Hematopoietic multipotent progenitor cell treated with erythropoietin and hydrocortisone succinate and interleukin-3 and kit ligand, for 4 days (in vitro differentiated cells): ENCODE data around the gene GABRE.

Experiments used
- DNase-seq: peaks from one replicate; pipeline ENCODE4 v3.0.0-alpha.2; 2015

Gene GABRE, protein sequence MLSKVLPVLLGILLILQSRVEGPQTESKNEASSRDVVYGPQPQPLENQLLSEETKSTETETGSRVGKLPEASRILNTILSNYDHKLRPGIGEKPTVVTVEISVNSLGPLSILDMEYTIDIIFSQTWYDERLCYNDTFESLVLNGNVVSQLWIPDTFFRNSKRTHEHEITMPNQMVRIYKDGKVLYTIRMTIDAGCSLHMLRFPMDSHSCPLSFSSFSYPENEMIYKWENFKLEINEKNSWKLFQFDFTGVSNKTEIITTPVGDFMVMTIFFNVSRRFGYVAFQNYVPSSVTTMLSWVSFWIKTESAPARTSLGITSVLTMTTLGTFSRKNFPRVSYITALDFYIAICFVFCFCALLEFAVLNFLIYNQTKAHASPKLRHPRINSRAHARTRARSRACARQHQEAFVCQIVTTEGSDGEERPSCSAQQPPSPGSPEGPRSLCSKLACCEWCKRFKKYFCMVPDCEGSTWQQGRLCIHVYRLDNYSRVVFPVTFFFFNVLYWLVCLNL

DNA sequence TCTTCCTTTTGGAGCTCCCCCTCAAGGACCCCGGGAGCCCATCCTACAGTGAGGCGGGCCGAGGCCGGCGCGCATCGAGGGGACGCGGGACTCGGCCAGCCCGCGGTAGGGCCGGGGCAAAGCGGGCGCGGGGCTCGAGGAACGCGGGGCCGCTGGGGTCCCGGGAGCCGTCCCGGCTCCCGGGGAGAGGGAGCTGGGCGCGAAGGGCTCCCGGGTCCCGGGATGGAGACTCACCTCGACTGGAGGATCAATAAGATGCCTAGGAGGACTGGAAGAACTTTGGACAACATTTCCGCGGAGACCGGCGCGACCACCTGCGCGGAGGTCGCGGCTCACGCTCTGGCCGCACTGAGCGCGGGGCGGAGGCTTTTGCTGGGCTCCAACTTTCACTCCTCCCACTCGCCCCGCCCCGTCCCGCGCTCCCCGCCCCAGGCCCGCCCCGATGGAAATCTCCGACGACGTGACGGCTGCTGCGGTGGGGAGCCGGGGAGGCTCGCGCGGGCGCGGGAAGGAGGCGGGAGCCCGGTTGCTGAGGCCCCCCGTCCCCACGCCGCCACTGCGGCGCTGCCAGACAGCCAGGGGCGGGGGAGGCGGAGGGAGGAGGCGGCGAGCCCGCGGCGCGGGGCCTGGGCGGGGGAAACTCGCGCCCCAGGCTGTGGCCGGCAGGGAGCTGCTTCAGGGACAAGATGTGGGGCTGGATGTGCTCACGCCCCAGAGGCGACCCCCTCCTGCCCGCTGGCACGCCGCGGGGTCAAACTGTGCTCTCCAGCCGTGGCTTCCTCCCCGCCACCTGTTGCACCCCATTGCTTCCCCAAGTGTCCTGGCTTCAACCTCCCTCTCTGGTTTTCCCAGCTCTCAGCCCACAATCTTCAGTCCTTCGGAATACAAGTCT is at the start of gene GABRE:
GABRE (minus strand) TSS at position 341 of the 892 bp plus-strand sequence; CDS start at position 290, 51 bp downstream.
- peak; percentile 10 for DNase-seq

DNA sequence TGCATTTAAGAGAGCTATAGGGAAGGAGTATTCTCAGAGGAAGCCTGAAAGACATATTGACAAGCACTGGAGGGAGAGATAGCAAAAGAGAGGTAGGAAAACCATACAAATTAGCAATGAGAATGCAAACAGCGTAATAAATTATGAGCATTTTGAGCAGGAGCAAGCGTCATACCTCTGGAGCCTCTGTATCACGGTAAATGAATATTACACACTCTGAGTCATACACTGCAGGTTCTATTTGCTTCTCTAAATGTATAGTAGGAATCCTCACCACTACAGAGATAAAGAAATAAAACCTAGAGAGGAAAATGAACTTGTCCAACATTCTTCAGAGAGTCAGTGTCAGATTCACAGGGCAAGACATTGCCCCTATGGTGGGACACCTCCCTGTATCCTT is 46.4 kb upstream of the GABRE start:
- no peak for DNase-seq

DNA sequence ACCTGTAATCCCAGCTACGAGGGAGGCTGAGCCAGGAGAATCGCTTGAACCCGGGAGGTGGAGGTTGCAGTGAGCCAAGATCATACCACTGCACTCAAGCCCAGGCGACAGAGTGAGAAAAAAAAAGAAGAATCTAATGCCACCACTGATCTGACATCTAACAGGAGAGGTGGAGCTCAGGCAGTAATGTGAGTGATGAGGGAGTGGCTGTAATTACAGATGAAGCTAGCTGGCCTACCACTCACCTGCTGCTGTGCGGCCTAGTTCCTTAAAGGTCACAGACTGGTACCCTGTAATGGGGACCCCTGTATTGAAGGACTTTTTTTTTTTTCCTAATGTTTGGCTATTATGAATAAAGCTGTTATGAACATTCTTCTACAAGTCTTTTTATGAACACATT is 25.3 kb upstream of the GABRE start:
- no peak for DNase-seq

DNA sequence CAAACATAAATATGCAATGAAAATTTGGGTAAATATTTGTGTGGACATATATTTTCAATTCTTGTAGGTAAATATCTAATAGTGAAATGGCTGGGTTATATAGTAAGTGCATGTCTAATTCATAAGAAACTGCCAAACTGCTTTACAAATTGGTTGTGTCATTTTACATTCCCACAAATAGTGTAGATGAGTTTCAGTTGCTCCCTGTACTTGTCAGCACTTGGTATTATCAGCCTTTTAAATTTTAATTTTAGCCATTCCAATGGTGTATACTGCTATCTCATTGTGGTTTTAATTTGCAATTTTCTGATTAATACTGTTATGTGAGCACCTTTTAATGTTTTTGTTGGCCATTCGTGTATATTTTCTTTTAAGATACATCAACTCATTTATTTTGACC is 23.1 kb upstream of the GABRE start:
- no peak for DNase-seq

DNA sequence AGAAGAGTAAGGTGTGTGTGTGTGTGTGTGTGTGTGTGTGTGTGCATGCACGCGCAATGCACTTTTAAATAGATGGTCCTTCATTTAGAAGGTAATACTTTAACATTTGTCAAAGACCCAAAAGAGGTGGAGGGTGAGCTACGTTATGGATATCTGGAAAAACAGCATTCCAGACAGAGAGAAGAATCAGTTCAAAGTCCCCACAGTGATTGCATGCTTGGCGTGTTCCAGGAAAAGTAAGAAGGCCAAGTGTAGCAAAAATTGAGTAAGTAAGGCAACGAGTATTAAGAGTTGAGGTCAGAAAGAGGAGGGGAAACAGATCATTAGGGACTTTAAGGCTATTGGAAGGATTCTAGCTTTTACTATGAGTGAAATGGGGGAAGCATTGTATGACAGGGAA is 21.9 kb upstream of the GABRE start:
- DNase-seq, result no peak

DNA sequence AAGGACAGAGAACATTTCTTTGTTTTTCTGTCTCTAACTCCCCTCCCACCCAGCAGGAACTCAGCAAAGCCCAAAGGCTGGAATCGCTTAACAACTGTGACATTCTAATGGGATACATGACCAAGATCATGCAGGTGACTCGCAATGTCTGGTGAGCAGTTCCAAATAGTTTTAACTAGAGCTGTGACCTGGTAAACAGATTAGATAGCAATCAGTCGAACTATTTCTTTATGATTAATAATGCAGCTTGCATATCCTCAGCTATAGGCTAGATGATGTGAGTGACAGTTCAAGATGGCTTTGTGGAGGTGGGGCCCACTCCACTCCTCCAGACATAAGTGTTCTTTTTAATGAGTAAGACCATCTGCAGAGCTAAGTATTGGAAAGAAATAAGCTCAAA is 20.0 kb upstream of the GABRE start:
- no peak for DNase-seq

DNA sequence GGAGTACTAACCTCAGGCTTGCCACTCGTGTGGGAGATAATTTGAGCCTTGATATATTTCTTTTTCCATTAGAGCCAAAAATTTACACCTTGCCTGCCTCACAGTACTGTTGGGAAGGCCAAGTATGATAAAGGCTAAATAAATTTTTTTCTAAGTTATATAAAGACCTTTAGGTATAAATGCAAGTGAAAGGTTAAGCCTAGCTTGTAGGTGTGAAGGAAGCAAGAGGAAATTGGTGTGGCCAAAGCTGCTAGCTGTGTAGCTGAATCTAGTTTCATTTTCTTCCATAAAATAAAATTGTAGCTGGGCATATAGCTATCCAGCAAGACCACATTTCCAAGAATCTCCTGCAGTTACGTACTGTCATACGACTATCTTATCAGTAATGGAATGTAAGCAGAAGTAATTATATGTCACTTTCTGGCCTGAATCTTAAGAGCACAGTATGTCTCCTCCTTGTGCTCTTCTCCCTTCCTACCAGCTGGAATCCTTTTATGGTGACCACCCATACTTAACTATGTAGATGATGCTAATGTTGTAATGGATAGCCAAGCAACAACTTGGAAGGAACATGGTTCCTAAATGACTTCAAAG is 14.3 kb upstream of the GABRE start:
- DNase-seq, result no peak

DNA sequence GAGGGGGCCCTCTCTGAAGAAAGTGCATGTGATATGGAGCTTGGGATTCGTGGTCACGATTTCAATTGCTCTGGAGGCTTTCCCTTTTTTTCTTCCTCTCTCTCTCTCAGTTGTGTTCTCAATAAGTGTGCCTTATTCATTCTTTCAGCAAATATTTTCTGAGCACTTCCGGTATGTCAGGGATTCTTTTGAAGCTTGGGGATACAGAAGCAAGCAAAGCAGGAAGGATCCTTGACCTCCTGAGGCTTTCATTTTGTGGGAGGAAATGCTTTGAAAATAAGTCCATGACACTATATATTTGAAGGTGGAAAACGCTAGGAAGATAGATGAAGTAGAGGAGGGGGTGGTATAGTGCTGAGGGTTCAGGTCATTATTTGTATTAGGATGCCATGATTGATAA is 12.6 kb upstream of the GABRE start:
- no peak for DNase-seq

DNA sequence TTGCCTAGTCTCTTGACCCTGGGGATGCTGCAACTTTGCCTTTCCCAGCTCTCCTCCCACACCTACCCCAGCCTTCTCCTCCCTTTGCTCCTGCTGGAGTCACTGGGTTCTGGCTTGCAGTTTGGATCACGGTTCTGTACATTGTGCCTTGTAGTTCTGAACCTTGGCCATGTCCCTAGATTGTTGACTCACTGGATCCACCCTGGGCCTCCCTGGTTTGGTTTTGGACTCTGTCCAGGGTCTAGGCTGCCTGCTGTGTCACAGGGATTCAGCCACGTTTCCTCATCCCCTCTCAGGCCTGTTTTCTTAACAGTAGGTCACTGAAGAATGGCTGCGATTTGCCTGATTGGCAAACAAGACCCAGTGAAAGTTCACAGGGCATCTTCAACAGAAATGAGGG is 11.5 kb upstream of the GABRE start:
- DNase-seq, result no peak

DNA sequence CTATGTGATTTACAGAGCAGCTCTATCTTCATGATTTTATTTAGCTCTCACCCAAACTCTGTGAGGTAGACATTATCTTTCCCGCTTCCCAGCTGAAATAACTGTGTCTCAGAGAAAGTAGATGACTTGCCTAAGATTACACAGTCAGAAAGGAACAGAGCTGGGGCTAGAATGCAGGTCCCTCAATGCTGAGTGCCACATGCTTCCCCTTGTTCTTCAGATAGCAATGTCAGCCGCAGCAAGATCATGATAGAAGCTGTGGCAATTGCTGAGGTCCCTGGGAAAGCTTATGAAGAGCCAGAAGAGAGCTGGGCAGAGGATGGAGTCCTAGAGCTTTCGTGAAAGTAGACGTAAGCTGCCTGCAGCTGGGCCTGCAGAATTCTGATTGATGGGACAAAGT is 11.1 kb upstream of the GABRE start:
- DNase-seq, result no peak

DNA sequence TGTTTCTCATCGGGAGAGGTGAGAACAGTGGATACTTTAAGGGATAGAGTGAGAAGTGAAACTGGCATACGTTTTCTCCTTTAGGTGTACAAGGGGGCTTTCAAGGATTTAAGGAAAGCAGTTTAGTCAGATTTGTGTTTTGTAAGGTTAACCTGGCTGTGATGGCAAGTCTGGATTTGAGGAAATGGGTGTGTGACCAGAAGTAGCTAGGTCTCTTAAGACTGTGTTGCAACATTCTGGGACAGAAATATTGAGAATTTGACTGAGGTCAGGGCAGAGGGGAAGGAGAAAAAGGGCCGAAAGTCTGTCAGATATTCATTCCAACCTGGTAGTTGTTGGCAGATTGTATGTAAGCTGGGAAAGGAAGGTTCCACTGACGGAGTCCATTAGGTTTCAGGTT is 10.4 kb upstream of the GABRE start:
- DNase-seq, result no peak

DNA sequence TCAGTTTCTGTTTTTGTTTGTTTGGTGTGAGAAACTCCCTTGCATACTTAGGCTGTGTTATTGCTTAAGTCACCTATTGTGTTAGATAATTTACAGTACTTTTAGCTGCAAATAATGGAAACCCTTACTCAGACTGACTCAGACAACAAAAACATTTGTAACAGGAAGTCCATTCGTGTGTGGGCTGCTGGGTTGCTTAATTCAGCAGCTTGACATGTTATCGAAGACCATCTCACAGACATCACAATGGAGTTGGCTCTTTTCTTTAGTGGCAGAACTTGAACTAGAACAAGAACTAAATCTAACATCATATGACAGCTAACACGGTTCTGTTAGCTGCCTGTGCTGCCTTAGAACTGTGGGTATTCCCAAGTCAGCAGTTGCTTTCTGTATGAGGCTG is 9.9 kb upstream of the GABRE start:
- no peak for DNase-seq

DNA sequence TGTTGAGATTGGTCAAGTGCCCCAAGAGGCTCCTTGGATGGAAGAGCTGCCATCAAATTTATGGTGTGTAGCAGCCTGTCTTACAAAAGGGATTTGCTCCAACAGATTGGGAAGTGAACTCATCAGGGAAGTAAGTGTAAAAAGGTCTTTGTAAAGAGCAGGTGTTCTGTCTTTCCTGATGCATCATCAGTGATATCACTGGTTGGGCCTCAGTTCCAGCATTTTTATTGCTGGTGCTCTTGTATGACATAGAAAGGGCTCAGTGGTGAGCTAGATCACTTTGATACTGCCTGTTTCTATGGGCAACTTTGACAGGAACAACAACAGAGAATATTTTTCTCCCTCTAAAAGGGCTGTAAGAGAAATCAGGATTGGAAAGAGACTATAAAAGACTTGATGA is 8.7 kb upstream of the GABRE start:
- DNase-seq, result no peak

DNA sequence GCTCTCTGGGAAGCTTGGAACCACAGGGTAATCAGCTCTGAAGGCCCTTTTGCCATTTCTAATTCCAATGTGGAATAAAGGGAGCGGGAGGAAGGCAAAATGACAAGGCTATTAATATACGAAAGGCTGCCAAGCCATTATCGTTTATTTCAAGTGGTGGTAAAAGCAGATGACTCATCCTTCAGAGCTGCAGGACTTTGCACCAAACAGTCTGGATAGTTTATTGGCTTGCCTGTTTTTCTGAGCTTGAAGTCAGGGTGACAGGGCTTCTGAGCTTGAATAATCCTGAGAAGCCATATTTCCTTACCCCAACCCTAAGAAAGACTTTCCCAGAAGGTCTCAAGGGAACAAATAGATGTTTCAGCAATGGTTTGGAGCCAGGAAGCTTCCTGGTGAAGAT is 7.7 kb upstream of the GABRE start:
- no peak for DNase-seq

DNA sequence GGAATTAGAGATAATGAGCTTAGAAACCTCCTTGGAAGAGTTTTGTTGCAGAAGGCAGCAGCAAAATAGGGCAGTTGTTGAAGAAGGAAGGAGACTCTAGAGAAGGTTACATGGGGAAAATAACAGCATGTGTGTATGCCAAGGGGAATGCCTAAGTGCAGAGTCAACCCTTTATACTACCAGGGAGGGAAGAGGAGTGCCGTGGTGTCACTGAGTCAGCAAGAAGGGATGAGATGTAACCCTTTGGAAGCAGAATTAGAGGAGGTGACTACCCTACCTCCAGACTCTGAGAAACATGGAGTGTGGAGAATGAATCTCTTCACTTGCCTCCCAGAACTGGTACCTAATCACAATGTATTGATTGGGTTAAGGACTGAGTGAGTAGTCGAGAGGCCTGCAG is 6.7 kb upstream of the GABRE start:
- DNase-seq, result no peak

DNA sequence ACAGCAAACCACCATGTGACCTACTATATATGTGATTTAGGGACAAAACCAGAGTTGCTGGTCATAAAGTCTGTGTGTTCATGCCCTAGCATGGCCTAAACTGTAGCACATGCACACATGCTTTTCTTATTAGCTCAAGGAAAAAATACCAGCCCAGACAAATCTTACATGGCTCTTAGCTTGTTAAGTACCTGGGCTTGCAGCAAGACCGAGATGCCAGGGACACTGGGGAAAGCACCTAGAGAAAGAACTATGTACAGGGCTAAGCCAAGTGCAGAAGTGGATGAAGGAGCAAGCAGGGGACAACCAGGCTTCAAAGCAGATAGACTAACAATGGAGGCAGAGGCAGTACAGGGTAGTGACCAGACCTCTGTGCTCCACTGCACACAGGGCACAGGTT is 3.4 kb upstream of the GABRE start:
- DNase-seq, result no peak

DNA sequence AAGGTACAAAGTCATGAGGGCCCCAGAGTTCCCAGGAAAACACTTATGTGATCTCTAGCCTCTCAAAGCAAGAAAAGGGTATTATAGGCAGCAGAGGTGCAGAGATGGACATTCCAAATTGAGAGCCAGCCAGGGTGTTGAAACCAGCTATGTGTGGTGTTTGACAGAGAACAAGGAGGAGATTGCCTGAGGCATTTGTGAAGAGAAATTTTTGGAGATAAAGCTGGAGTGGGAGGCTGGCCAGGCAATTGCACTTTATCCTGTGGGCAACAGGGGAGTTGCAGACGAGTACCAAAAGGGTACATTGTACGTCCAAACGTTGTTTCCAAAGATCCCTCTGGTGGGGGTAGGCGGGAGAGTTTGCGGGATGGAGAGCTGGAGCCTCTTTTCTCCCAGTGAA is 2.5 kb upstream of the GABRE start:
- no peak for DNase-seq

DNA sequence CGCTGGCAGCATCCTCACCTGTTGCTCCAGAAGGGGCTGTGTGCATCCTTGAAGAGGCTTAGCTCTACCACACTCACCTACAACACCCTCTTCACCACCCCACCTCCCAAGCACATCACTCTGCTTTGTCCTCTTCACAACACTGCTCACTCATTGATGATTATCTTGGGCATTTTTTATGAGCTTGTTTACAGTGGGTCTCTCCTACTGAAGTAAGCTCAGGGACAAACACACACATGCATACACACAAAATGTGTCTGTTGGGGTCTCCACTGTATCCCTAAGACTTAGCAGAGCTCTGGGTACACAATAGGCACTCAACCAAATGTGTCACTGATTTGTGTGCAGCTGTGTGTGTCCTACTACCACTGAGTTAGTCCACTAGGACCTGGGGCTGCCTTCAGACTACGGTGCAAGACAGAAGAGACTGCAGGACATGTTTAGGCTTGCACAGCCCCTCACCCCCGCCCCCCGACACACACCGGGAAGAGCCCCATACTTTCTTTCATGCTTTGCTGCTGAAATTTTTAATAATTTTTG is 1.3 kb upstream of the GABRE start:
- DNase-seq, result no peak

DNA sequence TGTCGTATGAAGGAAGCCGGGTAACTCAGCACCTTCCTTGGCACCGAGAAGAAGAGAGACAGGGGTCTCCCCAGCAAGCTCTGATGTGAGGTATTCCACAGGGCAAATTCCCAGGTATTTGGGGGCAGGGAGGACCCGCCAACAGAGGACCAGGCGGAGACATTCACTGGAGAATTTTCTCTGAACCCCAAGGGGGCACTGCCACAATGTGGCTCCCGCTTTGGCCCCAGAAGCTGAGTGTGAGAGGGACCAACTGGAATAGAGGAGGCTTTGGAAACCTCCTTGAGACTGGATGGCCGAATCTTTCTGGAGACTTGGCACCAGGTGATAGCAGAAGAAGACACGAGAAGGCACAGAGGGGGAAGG is 735 bp upstream of the GABRE start:
- DNase-seq, result no peak

DNA sequence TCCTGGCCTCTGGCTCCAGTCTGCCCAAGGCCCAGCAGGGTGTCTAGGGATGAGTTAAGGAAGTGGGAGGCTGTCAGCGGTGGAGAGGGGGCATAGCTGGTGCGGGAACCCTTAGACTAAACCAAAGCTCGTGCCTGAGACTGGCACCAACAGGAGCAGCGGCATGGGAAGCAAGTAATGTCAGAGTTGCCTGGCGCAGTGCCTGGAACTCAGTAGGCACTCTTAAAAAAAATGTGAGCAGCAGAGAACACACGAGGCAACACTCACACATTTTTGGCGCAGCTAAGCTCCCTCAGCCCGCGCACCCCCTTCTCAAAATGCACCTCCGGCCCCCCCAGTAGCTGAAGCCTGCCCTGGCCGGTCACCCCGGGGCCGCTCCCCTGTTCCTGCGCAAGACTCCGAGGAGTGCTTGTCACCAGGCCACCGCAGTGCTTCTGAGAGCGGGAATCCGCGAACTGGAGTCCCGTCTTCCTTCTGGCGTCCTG is 583 bp downstream of the GABRE start:
- DNase-seq, result no peak

DNA sequence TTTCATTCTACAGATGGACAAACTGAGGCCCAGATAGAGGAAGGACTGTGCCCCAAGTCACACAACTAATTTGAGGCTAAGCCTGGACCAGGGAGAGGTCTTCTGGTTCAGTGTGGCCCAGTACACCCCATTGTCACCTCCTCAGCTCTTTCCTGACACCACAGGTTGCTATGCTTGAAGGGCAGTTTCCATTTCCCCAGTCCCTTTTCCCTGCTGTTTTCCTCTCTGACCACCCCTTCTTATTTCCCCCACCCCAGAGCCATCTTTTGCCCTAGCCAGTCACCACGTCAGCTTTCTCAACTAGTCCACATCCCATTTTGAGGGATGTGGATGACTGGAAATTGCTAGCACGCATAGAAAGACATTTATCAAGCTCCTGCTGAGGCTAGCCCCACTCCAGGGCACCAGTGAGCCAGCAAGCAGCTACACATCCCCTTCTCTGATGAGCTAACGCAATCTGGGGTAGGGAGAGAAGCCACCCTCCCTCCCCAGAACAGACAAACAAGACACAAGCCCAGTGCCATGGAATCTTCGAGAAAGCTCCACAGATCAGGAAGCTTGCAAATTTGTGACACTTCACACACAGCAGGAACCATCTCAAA is 1.3 kb downstream of the GABRE start:
- DNase-seq, result no peak

DNA sequence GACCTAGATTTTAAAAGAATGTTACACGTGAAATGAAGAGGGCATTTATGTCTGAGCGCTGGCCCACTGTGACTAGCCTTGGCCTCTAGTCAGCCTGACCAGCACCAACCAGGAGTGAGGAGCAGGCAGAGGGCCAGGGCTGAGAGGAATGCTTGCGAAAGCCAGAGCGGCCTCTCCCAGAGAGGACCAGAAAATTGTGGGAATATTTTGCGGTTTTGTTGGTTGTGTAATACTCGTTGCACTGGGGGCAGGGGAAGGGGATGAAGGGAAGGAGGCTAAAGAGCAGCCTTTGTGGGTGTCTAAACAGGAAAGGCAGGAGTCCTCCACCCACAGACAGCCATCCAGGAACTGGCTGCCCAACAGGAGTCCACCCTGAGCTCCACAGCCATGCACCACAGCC is 3.8 kb downstream of the GABRE start:
- DNase-seq, result no peak

DNA sequence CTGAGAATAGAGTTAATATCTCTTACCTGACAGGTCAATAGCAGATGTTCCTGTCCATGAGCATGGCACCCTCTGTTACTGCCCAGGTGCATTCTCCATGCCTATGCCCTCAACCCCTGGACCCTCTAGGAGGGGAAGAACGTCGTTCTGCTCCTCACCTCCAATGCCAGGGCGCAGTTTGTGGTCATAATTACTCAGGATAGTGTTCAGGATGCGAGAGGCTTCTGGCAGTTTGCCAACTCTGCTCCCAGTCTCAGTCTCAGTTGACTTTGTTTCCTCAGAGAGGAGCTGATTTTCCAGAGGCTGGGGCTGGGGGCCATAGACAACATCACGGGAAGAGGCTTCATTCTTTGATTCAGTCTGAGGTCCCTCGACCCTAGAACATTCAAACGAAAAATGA is 4.4 kb downstream of the GABRE start:
- DNase-seq, result no peak
